ENCODE measurements around the gene ACSS2.

The ACSS2 gene

GRCh38 chr20:34952671-34953070 lies 76.3 kb downstream of the ACSS2 start:
- no peak for DNase-seq

- no peak for DNase-seq
Measured at GRCh38 chr20:34953960-34954359, 77.5 kb downstream of the ACSS2 start.

- peak; percentile 41 for DNase-seq
Measured at GRCh38 chr20:34954904-34955230, 78.5 kb downstream of the ACSS2 start.

GRCh38 chr20:34955231-34956040 lies 79.0 kb downstream of the ACSS2 start, which contains the start of the genes GSS and MYH7B:
Gene GSS, minus strand, starts transcription at chr20:34955806. Its CDS starts 3,954 bp downstream, at chr20:34951852.
Gene MYH7B, plus strand, starts transcription at chr20:34955868. Its CDS starts 22,138 bp downstream, at chr20:34978006.
- peak; percentile 90 for DNase-seq

GRCh38 chr20:34956041-34956458 lies 79.6 kb downstream of the ACSS2 start:
- DNase-seq = no peak

GRCh38 chr20:34956751-34957472 lies 80.5 kb downstream of the ACSS2 start:
- DNase-seq = no peak

- DNase-seq = no peak
Measured at GRCh38 chr20:34964486-34964885, 88.1 kb downstream of the ACSS2 start.

GRCh38 chr20:34965051-34965450 lies 88.6 kb downstream of the ACSS2 start:
- DNase-seq = no peak

GRCh38 chr20:34967421-34967820 lies 91.0 kb downstream of the ACSS2 start:
- no peak for DNase-seq

GRCh38 chr20:34968042-34968775 lies 91.8 kb downstream of the ACSS2 start:
- no peak for DNase-seq

GRCh38 chr20:34970193-34970840 lies 93.9 kb downstream of the ACSS2 start:
- DNase-seq = no peak

- no peak for DNase-seq
Measured at GRCh38 chr20:34970846-34971560, 94.6 kb downstream of the ACSS2 start.

- no peak for DNase-seq
Measured at GRCh38 chr20:34971561-34972235, 95.3 kb downstream of the ACSS2 start.

GRCh38 chr20:34974246-34974645 lies 97.8 kb downstream of the ACSS2 start:
- no peak for DNase-seq

- DNase-seq = no peak
Measured at GRCh38 chr20:34976286-34976685, 99.9 kb downstream of the ACSS2 start.

All from HCEC 1CT (cell line).